Hepatic stellate cell (primary cell): ENCODE data around the gene TDRD10.
"Not testable (repeated sequence)": the region's sequence is repeated elsewhere in the genome, so short reads cannot be mapped to it uniquely, and the experiment has no call there.

Source experiments
- DNase-seq: peaks from one replicate; pipeline ENCODE4 v3.0.0; 2011; ENCODE audit warnings: low spot score

TDRD10 gene

GRCh38 chr1:154517661-154518060 is 15.6 kb downstream of the TDRD10 start:
- no peak for DNase-seq

GRCh38 chr1:154519591-154519991 is 17.6 kb downstream of the TDRD10 start:
- no peak for DNase-seq

GRCh38 chr1:154520333-154520732 is 18.3 kb downstream of the TDRD10 start:
- DNase-seq, result no peak

- DNase-seq, result no peak
Observed at GRCh38 chr1:154521695-154522094, 19.7 kb downstream of the TDRD10 start.

GRCh38 chr1:154524881-154525280 is 22.9 kb downstream of the TDRD10 start:
- no peak for DNase-seq

GRCh38 chr1:154527192-154527591 is 25.2 kb downstream of the TDRD10 start:
- no peak for DNase-seq

- DNase-seq, result no peak
Observed at GRCh38 chr1:154529308-154529707, 27.3 kb downstream of the TDRD10 start.

- DNase-seq, result not testable (repeated sequence)
Observed at GRCh38 chr1:154531950-154532349, 29.9 kb downstream of the TDRD10 start.

- DNase-seq, result no peak
Observed at GRCh38 chr1:154533952-154534844, 32.2 kb downstream of the TDRD10 start.

GRCh38 chr1:154536570-154536969 is 34.6 kb downstream of the TDRD10 start:
- peak; percentile 29 for DNase-seq

GRCh38 chr1:154539486-154540483 is 37.8 kb downstream of the TDRD10 start:
- DNase-seq, result no peak

- DNase-seq, result no peak
Observed at GRCh38 chr1:154541231-154541630, 39.2 kb downstream of the TDRD10 start.

- DNase-seq, result peak; percentile 77
Observed at GRCh38 chr1:154546264-154547063, 44.4 kb downstream of the TDRD10 start.

GRCh38 chr1:154547105-154547732 is 45.2 kb downstream of the TDRD10 start:
- DNase-seq, result no peak

- DNase-seq, result no peak
Observed at GRCh38 chr1:154548028-154548427, 46.0 kb downstream of the TDRD10 start.

- DNase-seq, result no peak
Observed at GRCh38 chr1:154549202-154549770, 47.3 kb downstream of the TDRD10 start.

GRCh38 chr1:154550070-154550469 is 48.1 kb downstream of the TDRD10 start:
- no peak for DNase-seq

GRCh38 chr1:154550657-154551056 is 48.6 kb downstream of the TDRD10 start:
- DNase-seq, result no peak

GRCh38 chr1:154551474-154551873 is 49.5 kb downstream of the TDRD10 start:
- DNase-seq, result no peak

GRCh38 chr1:154552036-154552435 is 50.0 kb downstream of the TDRD10 start:
- no peak for DNase-seq
